Liver (tissue), 9 donors: Measurements from ENCODE around the gene STK39. TPM values are rescaled to one million over a fixed set of nuclear protein-coding genes. Genes with fewer than 3 reads are reported as not detected.

Experiments
- DNase-seq: peaks from one replicate; pipeline ENCODE4 v3.0.0-alpha.2; 2017; ENCODE audit warnings: low spot score
- H3K27ac ChIP-seq, 2 donors: one replicate each; pipeline ENCODE4 v1.7.0; 2013; ENCODE audit warnings: inconsistent platforms in 2 of 2, low read length in 2 of 2, control low read depth in 1 of 2, low read depth in 1 of 2, mild to moderate bottlenecking in 1 of 2
- H3K27me3 ChIP-seq, 4 donors: one replicate each; pipeline versions ENCODE4 v1.6.1 to v1.7.0; 2013; ENCODE audit warnings: low read length in 3 of 4, inconsistent platforms in 1 of 4, mild to moderate bottlenecking in 1 of 4, moderate library complexity in 1 of 4; ENCODE audit not compliant: control insufficient read depth in 4 of 4, insufficient read depth in 4 of 4
- H3K36me3 ChIP-seq, 4 donors: one replicate each; pipeline versions ENCODE4 v1.6.1 to v1.7.0; 2013; ENCODE audit warnings: low read length in 3 of 4, mild to moderate bottlenecking in 3 of 4, low read depth in 1 of 4, moderate library complexity in 1 of 4; ENCODE audit not compliant: control insufficient read depth in 4 of 4, insufficient read depth in 3 of 4
- H3K4me1 ChIP-seq, 4 donors: one replicate each; pipeline versions ENCODE4 v1.6.1 to v1.7.0; 2013; ENCODE audit warnings: low read length in 3 of 4, mild to moderate bottlenecking in 3 of 4, moderate library complexity in 1 of 4; ENCODE audit not compliant: control insufficient read depth in 4 of 4, insufficient read depth in 4 of 4
- H3K4me3 ChIP-seq, 3 donors: one replicate each; pipeline versions ENCODE4 v1.6.1 to v1.7.0; 2013; ENCODE audit warnings: low read length in 3 of 3, control low read depth in 1 of 3, low read depth in 1 of 3, mild to moderate bottlenecking in 1 of 3
- H3K9ac ChIP-seq, 2 donors: one replicate each; pipeline ENCODE4 v1.7.0; 2013; ENCODE audit warnings: low read length in 2 of 2, mild to moderate bottlenecking in 2 of 2, moderate library complexity in 2 of 2, control low read depth in 1 of 2, low read depth in 1 of 2
- H3K9me3 ChIP-seq, 4 donors: one replicate each; pipeline versions ENCODE4 v1.6.1 to v1.7.0; 2013; ENCODE audit warnings: low read length in 3 of 4; ENCODE audit not compliant: control insufficient read depth in 4 of 4
- ATF3 ChIP-seq: IDR thresholded peaks from 2 replicates; pipeline ENCODE4 v1.6.1; 2016; ENCODE audit warnings: antibody characterized with exemption
- EGR1 ChIP-seq, 2 donors: IDR thresholded peaks; 2 replicates each; pipeline ENCODE4 v1.6.1; 2016 to 2018; ENCODE audit warnings: antibody characterized with exemption in 2 of 2, low read depth in 2 of 2
- FOXA1 ChIP-seq: IDR thresholded peaks from 2 replicates; pipeline ENCODE4 v1.6.1; 2016; ENCODE audit warnings: antibody characterized with exemption
- FOXA2 ChIP-seq: IDR thresholded peaks from 2 replicates; pipeline ENCODE4 v1.6.1; 2016; ENCODE audit warnings: antibody characterized with exemption
- HNF4A ChIP-seq, 2 donors: conservative IDR thresholded peaks; 2 replicates each; pipeline ENCODE4 v1.6.1; 2016; ENCODE audit warnings: antibody characterized with exemption in 2 of 2, mild to moderate bottlenecking in 2 of 2
- HNF4G ChIP-seq: IDR thresholded peaks from 2 replicates; pipeline ENCODE4 v1.6.1; 2016; ENCODE audit warnings: antibody characterized with exemption
- JUND ChIP-seq, 2 donors: IDR thresholded peaks; 2 replicates each; pipeline ENCODE4 v1.6.1; 2016; ENCODE audit warnings: antibody characterized with exemption in 2 of 2
- MAX ChIP-seq: IDR thresholded peaks from 2 replicates; pipeline ENCODE4 v1.6.1; 2016; ENCODE audit warnings: antibody characterized with exemption
- NR2F2 ChIP-seq: IDR thresholded peaks from 2 replicates; pipeline ENCODE4 v1.6.1; 2016; ENCODE audit warnings: antibody characterized with exemption
- RXRA ChIP-seq, 2 donors: IDR thresholded peaks; 2 replicates each; pipeline ENCODE4 v1.6.1; 2017 to 2018; ENCODE audit warnings: antibody characterized with exemption in 2 of 2, mild to moderate bottlenecking in 1 of 2
- SP1 ChIP-seq: IDR thresholded peaks from 2 replicates; pipeline ENCODE4 v1.6.1; 2018; ENCODE audit warnings: antibody characterized with exemption, mild to moderate bottlenecking
- TAF1 ChIP-seq: conservative IDR thresholded peaks from 2 replicates; pipeline ENCODE4 v1.6.1; 2016; ENCODE audit warnings: antibody characterized with exemption, mild to moderate bottlenecking
- YY1 ChIP-seq: IDR thresholded peaks from 2 replicates; pipeline ENCODE4 v1.6.1; 2016; ENCODE audit warnings: antibody characterized with exemption, mild to moderate bottlenecking
- WGBS: extraction: QIAGEN DNeasy Blood & Tissue Kit; methylation state at CpG from one replicate; pipeline ENCODE4 v1.1.7; 2013; 5-methylcytosine and 5-hydroxymethylcytosine counted together
- polyA plus RNA-seq, 2 donors: library from polyadenylated mRNA; stranded (reverse) in 1 of 2; unstranded in 1 of 2; fragments of 200-250 nt in 1 of 2; fragments of >200 nt in 1 of 2; fragmentation: Nextera tagmentation in 1 of 2; extraction: Ambion mirVana in 1 of 2; gene quantifications; one replicate each; pipeline versions ENCODE4 v1.2.1 to v1.2.3, GENCODE V29; 2013 to 2015
- total RNA-seq, 2 donors: library from RNA; depleted of rRNA; stranded (reverse); fragments of >200 nt; gene quantifications; one replicate each; pipeline ENCODE4 v1.2.3, GENCODE V29; 2014
- TF ChIP-seq, protein P1 (sequence below): IDR thresholded peaks from 2 replicates; pipeline ENCODE4 v1.6.1; 2016; ENCODE audit warnings: antibody characterized with exemption, mild to moderate bottlenecking
- TF ChIP-seq, protein P2 (sequence below): IDR thresholded peaks from 2 replicates; pipeline ENCODE4 v1.6.1; 2016; ENCODE audit warnings: antibody characterized with exemption
- donor health status: healthy.
- donor health status: healthy.
- donor health status: healthy.
- donor health status: healthy.
- donor health status: healthy.

The STK39 gene
- total and polyA plus RNA-seq, 4 donors: 0.29 to 1.8 (median 0.73) TPM

- H3K4me3 ChIP-seq: no peak overlapping the region
- WGBS: 96% methylated on average over 5 of the region's 5 CpGs
Observed at GRCh38 chr2:168140892-168141291, 106.5 kb downstream of the STK39 start.

GRCh38 chr2:168139852-168140251, 107.5 kb downstream of the STK39 start:
- Histone ChIP-seq H3K9me3 (no peaks in the 10 kb centered on the region), H3K27me3 (no peaks in the 10 kb centered on the region), H3K36me3 (no peaks in the 10 kb centered on the region), H3K9ac (no peak overlapping the region), H3K27ac (no peak overlapping the region), H3K4me3 (no peak overlapping the region), H3K4me1 (no peaks in the 10 kb centered on the region)
- WGBS: 90% methylated on average over 4 of the region's 4 CpGs
- no peak for DNase-seq
- TF ChIP-seq HNF4A (conservative IDR thresholded peaks at IDR 0.05) (no peak), YY1 (no peak), ATF3 (no peak)
- TF ChIP-seq, protein P1, sequence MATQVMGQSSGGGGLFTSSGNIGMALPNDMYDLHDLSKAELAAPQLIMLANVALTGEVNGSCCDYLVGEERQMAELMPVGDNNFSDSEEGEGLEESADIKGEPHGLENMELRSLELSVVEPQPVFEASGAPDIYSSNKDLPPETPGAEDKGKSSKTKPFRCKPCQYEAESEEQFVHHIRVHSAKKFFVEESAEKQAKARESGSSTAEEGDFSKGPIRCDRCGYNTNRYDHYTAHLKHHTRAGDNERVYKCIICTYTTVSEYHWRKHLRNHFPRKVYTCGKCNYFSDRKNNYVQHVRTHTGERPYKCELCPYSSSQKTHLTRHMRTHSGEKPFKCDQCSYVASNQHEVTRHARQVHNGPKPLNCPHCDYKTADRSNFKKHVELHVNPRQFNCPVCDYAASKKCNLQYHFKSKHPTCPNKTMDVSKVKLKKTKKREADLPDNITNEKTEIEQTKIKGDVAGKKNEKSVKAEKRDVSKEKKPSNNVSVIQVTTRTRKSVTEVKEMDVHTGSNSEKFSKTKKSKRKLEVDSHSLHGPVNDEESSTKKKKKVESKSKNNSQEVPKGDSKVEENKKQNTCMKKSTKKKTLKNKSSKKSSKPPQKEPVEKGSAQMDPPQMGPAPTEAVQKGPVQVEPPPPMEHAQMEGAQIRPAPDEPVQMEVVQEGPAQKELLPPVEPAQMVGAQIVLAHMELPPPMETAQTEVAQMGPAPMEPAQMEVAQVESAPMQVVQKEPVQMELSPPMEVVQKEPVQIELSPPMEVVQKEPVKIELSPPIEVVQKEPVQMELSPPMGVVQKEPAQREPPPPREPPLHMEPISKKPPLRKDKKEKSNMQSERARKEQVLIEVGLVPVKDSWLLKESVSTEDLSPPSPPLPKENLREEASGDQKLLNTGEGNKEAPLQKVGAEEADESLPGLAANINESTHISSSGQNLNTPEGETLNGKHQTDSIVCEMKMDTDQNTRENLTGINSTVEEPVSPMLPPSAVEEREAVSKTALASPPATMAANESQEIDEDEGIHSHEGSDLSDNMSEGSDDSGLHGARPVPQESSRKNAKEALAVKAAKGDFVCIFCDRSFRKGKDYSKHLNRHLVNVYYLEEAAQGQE: no peak

More at GRCh38 chr2:168140892-168141291, 106.5 kb downstream of the STK39 start:
- DNase-seq: no peak
- no peaks in the 10 kb centered on the region for H3K4me1 ChIP-seq
- no peaks in the 10 kb centered on the region for H3K9me3 ChIP-seq
- H3K9ac ChIP-seq: no peak overlapping the region
- H3K27me3 ChIP-seq: no peaks in the 10 kb centered on the region
- TF ChIP-seq FOXA1: no peak
- H3K27ac ChIP-seq: no peak overlapping the region
- H3K36me3 ChIP-seq: no peaks in the 10 kb centered on the region

DNA sequence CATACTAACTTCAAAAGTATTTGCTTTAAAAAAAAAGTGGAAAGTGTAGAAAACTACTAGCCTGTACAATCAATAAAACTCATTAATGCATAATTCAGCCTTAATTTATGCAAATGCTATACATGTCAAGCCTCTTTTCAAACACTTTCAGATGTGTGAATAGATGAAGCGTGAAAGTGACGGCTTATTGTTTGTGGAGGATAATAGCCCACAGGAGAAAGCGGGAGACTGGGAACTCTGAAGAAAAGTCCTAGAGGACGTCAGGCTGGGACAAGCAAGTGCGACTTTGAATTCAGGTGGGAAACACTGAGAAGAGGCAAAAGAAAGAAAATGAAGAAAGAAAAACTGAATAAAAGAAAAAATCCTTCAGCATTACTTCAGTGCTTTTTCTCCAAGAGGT, 108.5 kb downstream of the STK39 start:
- no peak for DNase-seq
- WGBS: 96% methylated on average over 5 of the region's 5 CpGs
- no peaks in the 10 kb centered on the region for H3K4me1 ChIP-seq
- TF ChIP-seq, protein P2, sequence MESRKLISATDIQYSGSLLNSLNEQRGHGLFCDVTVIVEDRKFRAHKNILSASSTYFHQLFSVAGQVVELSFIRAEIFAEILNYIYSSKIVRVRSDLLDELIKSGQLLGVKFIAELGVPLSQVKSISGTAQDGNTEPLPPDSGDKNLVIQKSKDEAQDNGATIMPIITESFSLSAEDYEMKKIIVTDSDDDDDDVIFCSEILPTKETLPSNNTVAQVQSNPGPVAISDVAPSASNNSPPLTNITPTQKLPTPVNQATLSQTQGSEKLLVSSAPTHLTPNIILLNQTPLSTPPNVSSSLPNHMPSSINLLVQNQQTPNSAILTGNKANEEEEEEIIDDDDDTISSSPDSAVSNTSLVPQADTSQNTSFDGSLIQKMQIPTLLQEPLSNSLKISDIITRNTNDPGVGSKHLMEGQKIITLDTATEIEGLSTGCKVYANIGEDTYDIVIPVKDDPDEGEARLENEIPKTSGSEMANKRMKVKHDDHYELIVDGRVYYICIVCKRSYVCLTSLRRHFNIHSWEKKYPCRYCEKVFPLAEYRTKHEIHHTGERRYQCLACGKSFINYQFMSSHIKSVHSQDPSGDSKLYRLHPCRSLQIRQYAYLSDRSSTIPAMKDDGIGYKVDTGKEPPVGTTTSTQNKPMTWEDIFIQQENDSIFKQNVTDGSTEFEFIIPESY: no peak
- no peak for TF ChIP-seq JUND (IDR thresholded peaks at IDR 0.05)
- TF ChIP-seq YY1: no peak
- TF ChIP-seq TAF1: no peak
- TF ChIP-seq HNF4A (conservative IDR thresholded peaks at IDR 0.05): no peak
- TF ChIP-seq MAX: no peak
- no peak for TF ChIP-seq ATF3
- TF ChIP-seq FOXA1: no peak
- no peak for TF ChIP-seq FOXA2
- TF ChIP-seq RXRA (IDR thresholded peaks at IDR 0.05): no peak
- TF ChIP-seq SP1: no peak
- TF ChIP-seq NR2F2: no peak
- no peak for TF ChIP-seq EGR1 (IDR thresholded peaks at IDR 0.05; ENCODE audit: low read depth in 2 of 2)
- TF ChIP-seq HNF4G: no peak
- no peak overlapping the region for H3K4me3 ChIP-seq
- no peaks in the 10 kb centered on the region for H3K9me3 ChIP-seq
- H3K9ac ChIP-seq: no peak overlapping the region
- H3K36me3 ChIP-seq: no peaks in the 10 kb centered on the region
- no peaks in the 10 kb centered on the region for H3K27me3 ChIP-seq
- H3K27ac ChIP-seq: no peak overlapping the region
